SK-N-SH (cell line): ENCODE measurements around the gene SND1. TPM values are rescaled to one million over a fixed set of nuclear protein-coding genes. Genes with fewer than 3 reads are reported as not detected.

Experiments used
- CTCF ChIA-PET: fragments of 300-600, 350-600 bp; formaldehyde crosslinking; extraction: SDS; loops from one replicate; lab custom pipeline; 2021; lab: Yijun Ruan, JAX
- POLR2A ChIA-PET: fragments of 350-600 bp; sonication (Branson Sonifier 250); formaldehyde crosslinking; extraction: SDS; loops from one replicate; lab custom pipeline; 2020; ENCODE audit warnings: antibody characterized with exemption, inconsistent platforms; lab: Yijun Ruan, JAX
- DNase-seq: peaks from one replicate; pipeline ENCODE4 v3.0.0; 2012
- H2AFZ ChIP-seq: fragments of 200-600 bp; sonication (generic); 2 replicates; pipeline ENCODE4 v1.8.1; 2016; ENCODE audit warnings: antibody characterized with exemption, mild to moderate bottlenecking, low read depth
- H3F3A ChIP-seq: fragments of 200-600 bp; sonication (generic); replicated peaks from 2 replicates; pipeline ENCODE3; 2016; ENCODE audit warnings: antibody characterized with exemption, mild to moderate bottlenecking; ENCODE audit not compliant: insufficient read depth
- H3K27ac ChIP-seq, 2 experiments: fragments of 200-500 bp in 1 of 2; fragments of 200-600 bp in 1 of 2; sonication (Bioruptor generic) in 1 of 2; sonication (generic), shearing (Covaris generic) in 1 of 2; 2 replicates each; pipeline versions ENCODE4 v1.5.1 to v1.6.1; 2014 to 2016; ENCODE audit warnings: low read depth in 2 of 2, inconsistent platforms in 1 of 2, low read length in 1 of 2, mild to moderate bottlenecking in 1 of 2, mixed read lengths in 1 of 2
- H3K27me3 ChIP-seq: fragments of 200-600 bp; sonication (generic), shearing (Covaris generic); 2 replicates; pipeline ENCODE4 v1.6.1; 2016; ENCODE audit warnings: mixed run types; ENCODE audit not compliant: insufficient read depth
- H3K36me3 ChIP-seq, 2 experiments: fragments of 200-500 bp in 1 of 2; fragments of 200-600 bp in 1 of 2; sonication (Bioruptor generic) in 1 of 2; sonication (generic) in 1 of 2; replicated peaks in 1 of 2; 2 replicates each; pipeline versions ENCODE3 to v1.5.1; 2014 to 2016; ENCODE audit warnings: low read length in 1 of 2, mild to moderate bottlenecking in 1 of 2; ENCODE audit not compliant: insufficient read depth in 2 of 2, control insufficient read depth in 1 of 2
- H3K4me1 ChIP-seq, 2 experiments: fragments of 200-500 bp in 1 of 2; fragments of 200-600 bp in 1 of 2; sonication (Bioruptor generic) in 1 of 2; sonication (generic), shearing (Covaris generic) in 1 of 2; 2 replicates each; pipeline versions ENCODE4 v1.5.1 to v1.6.1; 2014 to 2016; ENCODE audit warnings: low read depth in 1 of 2, low read length in 1 of 2, mixed run types in 1 of 2; ENCODE audit not compliant: insufficient read depth in 2 of 2, control insufficient read depth in 1 of 2
- H3K4me2 ChIP-seq: fragments of 200-600 bp; sonication (generic), shearing (Covaris generic); 2 replicates; pipeline ENCODE4 v1.6.1; 2017; ENCODE audit warnings: mixed run types
- H3K4me3 ChIP-seq, 2 experiments: fragments of 200-500 bp in 1 of 2; fragments of 200-600 bp in 1 of 2; sonication (Bioruptor generic) in 1 of 2; sonication (generic), shearing (Covaris generic) in 1 of 2; 2 replicates each; pipeline versions ENCODE4 v1.5.1 to v1.8.1; 2014 to 2016; ENCODE audit warnings: low read depth in 2 of 2, inconsistent platforms in 1 of 2, low read length in 1 of 2, mild to moderate bottlenecking in 1 of 2, mixed read lengths in 1 of 2, moderate library complexity in 1 of 2
- H3K79me2 ChIP-seq: fragments of 200-600 bp; sonication (generic); 2 replicates; pipeline ENCODE4 v1.8.1; 2017; ENCODE audit warnings: mild to moderate bottlenecking; ENCODE audit not compliant: insufficient read depth
- H3K9ac ChIP-seq: fragments of 200-600 bp; sonication (generic); 2 replicates; pipeline ENCODE4 v1.6.1; 2017; ENCODE audit warnings: mixed run types
- H3K9me2 ChIP-seq: fragments of 200-600 bp; sonication (generic); 2 replicates; pipeline ENCODE4 v1.6.1; 2017; ENCODE audit warnings: mixed run types
- H3K9me3 ChIP-seq: fragments of 200-600 bp; sonication (generic); 2 replicates; pipeline ENCODE4 v1.6.1; 2017; ENCODE audit warnings: mixed run types, mild to moderate bottlenecking, moderate library complexity
- H4K20me1 ChIP-seq: fragments of 200-600 bp; sonication (generic); 2 replicates; pipeline ENCODE4 v1.6.1; 2017; ENCODE audit warnings: mild to moderate bottlenecking, mixed run types; ENCODE audit not compliant: insufficient read depth
- CTCF ChIP-seq: fragments of 200-600 bp; sonication (generic); IDR thresholded peaks from 2 replicates; pipeline ENCODE4 v1.6.1; 2017; ENCODE audit warnings: antibody characterized with exemption, mild to moderate bottlenecking, moderate library complexity
- ELF1 ChIP-seq: IDR thresholded peaks from 2 replicates; pipeline ENCODE4 v1.4.0; 2012
- EP300 ChIP-seq, 2 experiments: IDR thresholded peaks; 2 replicates each; pipeline versions ENCODE4 v1.4.0 to v1.6.1; 2012; ENCODE audit warnings: borderline replicate concordance in 1 of 2, low read depth in 1 of 2, low read length in 1 of 2
- FOSL2 ChIP-seq: IDR thresholded peaks from 2 replicates; pipeline ENCODE4 v1.4.0; 2012; ENCODE audit warnings: low read depth, mild to moderate bottlenecking, moderate library complexity, borderline replicate concordance
- FOXJ3 ChIP-seq: sonication (generic); formaldehyde crosslinking; IDR thresholded peaks from 2 replicates; pipeline ENCODE4 v1.5.1; 2020; ENCODE audit warnings: mild to moderate bottlenecking, missing genetic modification reagents
- GABPA ChIP-seq: IDR thresholded peaks from 2 replicates; pipeline ENCODE4 v1.4.0; 2012; ENCODE audit warnings: low read depth, mild to moderate bottlenecking
- GATA2 ChIP-seq: sonication (generic); formaldehyde crosslinking; IDR thresholded peaks from 2 replicates; pipeline ENCODE4 v1.5.0; 2020; ENCODE audit warnings: mild to moderate bottlenecking, missing genetic modification reagents
- IRF3 ChIP-seq: fragments of 150-350 bp; IDR thresholded peaks from 2 replicates; pipeline ENCODE4 v1.6.1; 2016; ENCODE audit warnings: mild to moderate bottlenecking, low read depth, low read length
- JUND ChIP-seq: IDR thresholded peaks from 2 replicates; pipeline ENCODE4 v1.4.0; 2012
- MAX ChIP-seq: IDR thresholded peaks from 2 replicates; pipeline ENCODE4 v1.4.0; 2012; ENCODE audit warnings: low read depth
- MEF2A ChIP-seq: IDR thresholded peaks from 2 replicates; pipeline ENCODE4 v1.4.0; 2012; ENCODE audit warnings: low read depth, borderline replicate concordance
- MXI1 ChIP-seq: IDR thresholded peaks from 2 replicates; pipeline ENCODE4 v1.6.1; 2012; ENCODE audit warnings: mild to moderate bottlenecking, low read depth, low read length, improper control_type of control experiment
- NFIC ChIP-seq: IDR thresholded peaks from 2 replicates; pipeline ENCODE4 v1.4.0; 2012; ENCODE audit warnings: borderline replicate concordance
- NRF1 ChIP-seq: IDR thresholded peaks from 2 replicates; pipeline ENCODE4 v1.6.1; 2012; ENCODE audit warnings: low read depth, mild to moderate bottlenecking, low read length
- PBX3 ChIP-seq: IDR thresholded peaks from 2 replicates; pipeline ENCODE4; 2012
- REST ChIP-seq: IDR thresholded peaks from 2 replicates; pipeline ENCODE4 v1.6.1; 2012; ENCODE audit warnings: mild to moderate bottlenecking, low read depth, low read length, moderate library complexity
- RFX5 ChIP-seq: IDR thresholded peaks from 2 replicates; pipeline ENCODE4 v1.6.1; 2012; ENCODE audit warnings: mild to moderate bottlenecking, improper control_type of control experiment, low read length
- SIN3A ChIP-seq: IDR thresholded peaks from 2 replicates; pipeline ENCODE4 v1.6.1; 2012; ENCODE audit warnings: low read depth, mild to moderate bottlenecking, low read length, moderate library complexity, borderline replicate concordance
- WGBS: methylation state at CpG from one replicate; pipeline ENCODE4 v1.1.6; 2017; ENCODE audit warnings: low lambda C conversion rate; 5-methylcytosine and 5-hydroxymethylcytosine counted together
- polyA plus RNA-seq, 3 experiments: library from polyadenylated mRNA; depleted of rRNA; stranded (reverse); fragments of >200 nt; gene quantifications; 2 replicates each; pipeline ENCODE4 v1.2.3, GENCODE V29; 2012

SND1 gene
- polyA plus RNA-seq, 1 of the 3 experiments (the other 2 are of a cell fraction) = 165 TPM

GRCh38 chr7:127918130-127918529, 266.1 kb downstream of the SND1 start (continued):
- TF ChIP-seq REST (no peak), SIN3A (no peak), MAX (no peak)

- no peak overlapping the region for H2AFZ ChIP-seq
- no peak overlapping the region for H3K4me3 ChIP-seq
- POLR2A ChIA-PET = no interaction called here
- H3K36me3 ChIP-seq = peaks cover 0 to 4% of the 10 kb centered on the region in 2 experiments
- H3F3A ChIP-seq = peaks cover 19% of the 10 kb centered on the region
- CTCF ChIA-PET = interaction anchor here (1.3 to 2.8 kb wide), 4 partner anchors 16 to 217 kb away, joined by 3 to 7 read pairs (median 3); no protein-coding TSS in a partner anchor
- H4K20me1 ChIP-seq = peaks cover 14% of the 10 kb centered on the region; the same call in 1 of the 2 replicates
- no peaks in the 10 kb centered on the region for H3K9me3 ChIP-seq
- no peak for DNase-seq
- WGBS = 80% methylated on average over 2 of the region's 2 CpGs
- H3K27me3 ChIP-seq = no peaks in the 10 kb centered on the region
- H3K9ac ChIP-seq = no peak overlapping the region
- no peaks in the 10 kb centered on the region; a peak in 1 of 4 replicates for H3K4me1 ChIP-seq
- no peak overlapping the region for H3K4me2 ChIP-seq
- H3K79me2 ChIP-seq = peaks cover 50% of the 10 kb centered on the region
- 0 out of 4 replicates have a peak overlapping the region, but pooled peaks of 1 of the 2 experiments have one; percentile 3 for H3K27ac ChIP-seq
- no peaks in the 10 kb centered on the region for H3K9me2 ChIP-seq
- TF ChIP-seq GATA2 (no peak), NFIC (no peak), REST (no peak), FOXJ3 (no peak), IRF3 (no peak), JUND (no peak), GABPA (no peak), NRF1 (no peak), CTCF (no peak), PBX3 (no peak), FOSL2 (no peak), MAX (no peak), ELF1 (no peak), MXI1 (no peak), SIN3A (no peak), MEF2A (no peak), RFX5 (no peak), EP300 (IDR thresholded peaks at IDR 0.05; ENCODE audit: borderline replicate concordance in 1 of 2, low read depth in 1 of 2, low read length in 1 of 2) (no peak)
Observed at GRCh38 chr7:127920787-127921438, 268.9 kb downstream of the SND1 start.
